ENCODE measurements around the gene TNIK. TPM values are rescaled to one million over a fixed set of nuclear protein-coding genes. Genes with fewer than 3 reads are reported as not detected.

TNIK gene
- total and polyA plus RNA-seq, 2 of the 13 experiments (the other 11 are each of a cell fraction or from before 2014, with no cell fraction given) = 0.15 to 0.22 TPM

DNA sequence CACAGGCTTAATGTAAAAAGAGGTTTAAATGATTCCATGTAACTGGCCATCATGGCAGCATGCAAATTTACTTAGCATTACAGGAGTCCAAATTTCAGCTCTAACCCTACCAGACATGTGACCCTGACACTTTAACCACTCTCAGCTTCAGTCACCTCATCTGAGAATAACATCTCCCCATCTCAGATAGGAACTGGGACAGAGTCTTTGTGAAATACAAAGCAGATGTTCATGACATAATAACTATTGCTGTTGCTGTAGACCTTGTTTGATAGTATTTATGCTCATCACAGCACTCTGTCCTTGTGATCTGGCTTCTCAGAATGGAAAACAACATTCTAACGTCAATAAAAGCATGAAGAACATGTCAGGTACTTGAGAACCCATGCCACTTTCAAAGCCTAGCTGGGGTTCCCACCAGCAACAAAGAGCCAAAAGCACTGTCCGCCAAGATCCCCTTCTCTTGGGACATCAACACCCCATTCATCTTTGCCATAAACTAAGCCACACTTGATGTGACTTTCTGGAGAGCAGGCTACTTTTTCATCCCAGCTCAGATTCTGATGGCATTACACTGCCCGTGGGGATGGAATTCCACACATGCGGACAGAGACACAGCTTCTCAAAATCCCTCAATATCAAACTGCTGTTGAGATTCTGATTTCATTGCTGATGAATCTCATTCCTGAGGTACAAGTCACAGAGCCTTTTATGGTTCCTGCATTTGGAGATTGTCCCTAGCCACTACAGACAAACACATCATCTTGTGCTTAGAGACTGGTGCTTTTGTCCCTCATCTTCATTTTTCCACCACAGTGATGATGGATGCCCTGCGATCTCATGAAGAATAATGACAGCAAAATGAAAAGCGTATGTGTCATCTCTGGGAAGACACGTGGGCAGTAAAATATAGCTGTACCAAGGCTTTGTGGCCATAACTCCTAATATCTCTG is 202.7 kb downstream of the TNIK start:
- ChIA-PET CTCF (ENCODE audit: low intra/inter-chr PET ratio, low total read pairs) (no interaction called here), POLR2A (no interaction called here)
- no TSS peak for BruUV-seq (replicated peaks)
- no peak overlapping the region for H2AFZ ChIP-seq (ENCODE audit: low read length)
- no peak overlapping the region for H3K4me3 ChIP-seq (replicated peaks in 1 of 3; ENCODE audit: insufficient read depth in 1 of 3, low read depth in 2 of 3, low read length in 3 of 3)
- no peak for DNase-seq (ENCODE audit: low spot score)
- peaks cover 8% of the 10 kb centered on the region; the same call in 1 of the 2 replicates for H3K4me1 ChIP-seq (ENCODE audit: insufficient read depth, low read length)
- 65% methylated on average over 6 of the region's 7 CpGs for WGBS (ENCODE audit: low lambda C conversion rate)
- in situ Hi-C loops (cut with HindIII; ENCODE audit: extremely low pct_ligation_motif_present, low pct_unique_long_range_greater_than_20kb) = no loop called here
- H3K79me2 ChIP-seq (ENCODE audit: insufficient read depth, low read length) = no peaks in the 10 kb centered on the region
- H3K4me2 ChIP-seq (ENCODE audit: low read depth, low read length) = no peak overlapping the region
- no peak for FAIRE-seq
- intact Hi-C loops (cut with micrococcal nuclease; ENCODE audit: unreplicated experiment) = no loop called here
- no peaks in the 10 kb centered on the region for H4K20me1 ChIP-seq (ENCODE audit: insufficient read depth, low read length)
- ATAC-seq = no peak
- H3K27me3 ChIP-seq (ENCODE audit: control insufficient read depth in 1 of 2, insufficient read depth in 2 of 2, low read length in 2 of 2) = peaks cover 0 to 1% of the 10 kb centered on the region in 2 experiments; a peak in 1 of 5 replicates
- H3K9ac ChIP-seq (ENCODE audit: insufficient read depth, low read depth, low read length) = no peak overlapping the region
- TF ChIP-seq, protein P1, sequence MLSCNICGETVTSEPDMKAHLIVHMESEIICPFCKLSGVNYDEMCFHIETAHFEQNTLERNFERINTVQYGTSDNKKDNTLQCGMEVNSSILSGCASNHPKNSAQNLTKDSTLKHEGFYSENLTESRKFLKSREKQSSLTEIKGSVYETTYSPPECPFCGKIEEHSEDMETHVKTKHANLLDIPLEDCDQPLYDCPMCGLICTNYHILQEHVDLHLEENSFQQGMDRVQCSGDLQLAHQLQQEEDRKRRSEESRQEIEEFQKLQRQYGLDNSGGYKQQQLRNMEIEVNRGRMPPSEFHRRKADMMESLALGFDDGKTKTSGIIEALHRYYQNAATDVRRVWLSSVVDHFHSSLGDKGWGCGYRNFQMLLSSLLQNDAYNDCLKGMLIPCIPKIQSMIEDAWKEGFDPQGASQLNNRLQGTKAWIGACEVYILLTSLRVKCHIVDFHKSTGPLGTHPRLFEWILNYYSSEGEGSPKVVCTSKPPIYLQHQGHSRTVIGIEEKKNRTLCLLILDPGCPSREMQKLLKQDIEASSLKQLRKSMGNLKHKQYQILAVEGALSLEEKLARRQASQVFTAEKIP (CRISPR knock-in tag; IDR thresholded peaks at IDR 0.05; ENCODE audit: borderline replicate concordance) = no peak
- TF ChIP-seq PITX1 (CRISPR knock-in tag; IDR thresholded peaks at IDR 0.05) = no peak
- no peak for TF ChIP-seq DPF2 (CRISPR knock-in tag; IDR thresholded peaks at IDR 0.05; ENCODE audit: borderline replicate concordance, low read depth)
- TF ChIP-seq MYC (CRISPR knock-in tag; IDR thresholded peaks at IDR 0.05; ENCODE audit: borderline replicate concordance) = no peak
- no peak for TF ChIP-seq ZNF607 (CRISPR knock-in tag; IDR thresholded peaks at IDR 0.05; ENCODE audit: borderline replicate concordance)
- H3K27ac ChIP-seq (ENCODE audit: extremely low read length, insufficient read depth, low read length) = no peak overlapping the region
- no peaks in the 10 kb centered on the region for H3K36me3 ChIP-seq (replicated peaks in 1 of 2; ENCODE audit: control insufficient read depth in 1 of 2, insufficient read depth in 2 of 2, low read length in 2 of 2)
- no peaks in the 10 kb centered on the region for H3K9me3 ChIP-seq (ENCODE audit: low read length)

Measured in HepG2 (cell line).